Gastroesophageal sphincter (tissue), 4 donors: Measurements from ENCODE around the gene RPL10A. TPM values are rescaled to one million over a fixed set of nuclear protein-coding genes. Genes with fewer than 3 reads are reported as not detected.

ENCODE experiments used
- ATAC-seq: fragments of 150-250 bp; one replicate; pipeline ENCODE4 v1.9.1; 2016; ENCODE audit warnings: mild to moderate bottlenecking, moderate library complexity
- H3K27ac ChIP-seq, 4 donors: fragments of 200-600 bp; sonication (generic) in 3 of 4; 1 replicate in 3 of 4; 2 replicates in 1 of 4; pipeline ENCODE4 v1.5.1; 2016 to 2019
- H3K27me3 ChIP-seq: fragments of 200-600 bp; sonication (generic); one replicate; pipeline ENCODE4 v1.5.1; 2019
- H3K36me3 ChIP-seq, 2 donors: fragments of 200-600 bp; sonication (generic); one replicate each; pipeline ENCODE4 v1.5.1; 2019; ENCODE audit warnings: control low read depth in 1 of 2
- H3K4me1 ChIP-seq, 3 donors: fragments of 200-600 bp; sonication (generic); 1 replicate in 2 of 3; 2 replicates in 1 of 3; pipeline ENCODE4 v1.5.1; 2016 to 2019; ENCODE audit warnings: control low read depth in 2 of 3
- H3K4me3 ChIP-seq, 2 donors: fragments of 200-600 bp; sonication (generic); one replicate each; pipeline ENCODE4 v1.5.1; 2019; ENCODE audit warnings: mild to moderate bottlenecking in 1 of 2, moderate library complexity in 1 of 2
- H3K9me3 ChIP-seq, 3 donors: fragments of 200-600 bp; sonication (generic); one replicate each; pipeline ENCODE4 v1.5.1; 2017 to 2019; ENCODE audit warnings: control low read depth in 2 of 3
- CTCF ChIP-seq, 4 experiments: fragments of 200-600 bp in 2 of 4; fragments of 450-650 bp in 2 of 4; sonication (generic) in 1 of 4; IDR thresholded peaks; one replicate each; pipeline ENCODE4 v1.5.1; 2017 to 2019; ENCODE audit warnings: antibody characterized with exemption in 4 of 4, mild to moderate bottlenecking in 2 of 4, moderate library complexity in 2 of 4
- EP300 ChIP-seq: sonication (generic); formaldehyde crosslinking; IDR thresholded peaks from one replicate; pipeline ENCODE4 v1.6.1; 2017; ENCODE audit warnings: antibody characterized with exemption, mild to moderate bottlenecking
- POLR2A ChIP-seq, 2 donors: fragments of 450-650 bp; IDR thresholded peaks; one replicate each; pipeline ENCODE4 v1.6.1; 2017; ENCODE audit warnings: antibody characterized with exemption in 2 of 2, mild to moderate bottlenecking in 2 of 2, moderate library complexity in 1 of 2
- POLR2AphosphoS5 ChIP-seq: sonication (generic); formaldehyde crosslinking; IDR thresholded peaks from one replicate; pipeline ENCODE4 v1.6.1; 2017; ENCODE audit warnings: antibody characterized with exemption
- WGBS, 2 donors: methylation state at CpG; one replicate each; pipeline ENCODE4 v1.1.5; 2018; ENCODE audit warnings: low coverage in 1 of 2; 5-methylcytosine and 5-hydroxymethylcytosine counted together
- total RNA-seq, 4 donors: library from RNA; depleted of rRNA; stranded (reverse); fragments of >200 nt; gene quantifications; one replicate each; pipeline ENCODE4 v1.1.0, GENCODE V29; 2016

RPL10A gene
- total RNA-seq, 4 donors from 2014 or later, result 870 to 1,936 (median 1,411) TPM

GRCh38 chr6:35426074-35426473 lies 42.1 kb upstream of the RPL10A start:
- no peaks in the 10 kb centered on the region for H3K27me3 ChIP-seq
- H3K27ac ChIP-seq, result no peak overlapping the region
- peak; percentile 24 for ATAC-seq
- H3K9me3 ChIP-seq, result peaks cover 0 to 12% (median 0%) of the 10 kb centered on the region in 3 donors
- H3K36me3 ChIP-seq, result peaks cover 0 to 68% of the 10 kb centered on the region in 2 donors
- 56% methylated on average over 6 of the region's 8 CpGs; no CpG with 5 or more reads in 1 of the 2 donors for whole genome bisulfite sequencing, 2 donors
- peaks cover 0 to 8% (median 0%) of the 10 kb centered on the region in 3 donors for H3K4me1 ChIP-seq
- TF ChIP-seq POLR2AphosphoS5 (no peak), CTCF (IDR thresholded peaks at IDR 0.05) (no peak), POLR2A (IDR thresholded peaks at IDR 0.05) (no peak), EP300 (no peak)
- H3K4me3 ChIP-seq, result no peak overlapping the region

- H3K36me3 ChIP-seq, result peaks cover 0 to 56% of the 10 kb centered on the region in 2 donors
- WGBS, 2 donors, result 80% methylated on average over 1 of the region's 5 CpGs; no CpG with 5 or more reads in 1 of the 2 donors
- no peak for ATAC-seq
Measured at GRCh38 chr6:35427435-35427834, 40.8 kb upstream of the RPL10A start.

GRCh38 chr6:35427851-35428321 lies 40.3 kb upstream of the RPL10A start:
- H3K36me3 ChIP-seq, result peaks cover 0 to 52% of the 10 kb centered on the region in 2 donors
- no peaks in the 10 kb centered on the region for H3K27me3 ChIP-seq
- no peak overlapping the region for H3K27ac ChIP-seq
- H3K4me1 ChIP-seq, result peaks cover 0 to 8% (median 0%) of the 10 kb centered on the region in 3 donors
- WGBS, 2 donors, result 39 to 58% methylated on average over 2 to 4 of the region's 9 CpGs
- H3K4me3 ChIP-seq, result no peak overlapping the region
- ATAC-seq, result no peak
- no peak for TF ChIP-seq POLR2A (IDR thresholded peaks at IDR 0.05)
- TF ChIP-seq CTCF (IDR thresholded peaks at IDR 0.05), result no peak
- TF ChIP-seq POLR2AphosphoS5, result no peak
- H3K9me3 ChIP-seq, result peaks cover 0 to 12% (median 0%) of the 10 kb centered on the region in 3 donors

More at GRCh38 chr6:35427435-35427834, 40.8 kb upstream of the RPL10A start:
- H3K9me3 ChIP-seq, result peaks cover 0 to 12% (median 0%) of the 10 kb centered on the region in 3 donors
- H3K27me3 ChIP-seq, result no peaks in the 10 kb centered on the region
- TF ChIP-seq EP300 (no peak), CTCF (IDR thresholded peaks at IDR 0.05) (no peak), POLR2A (IDR thresholded peaks at IDR 0.05) (no peak), POLR2AphosphoS5 (no peak)
- H3K4me3 ChIP-seq, result no peak overlapping the region
- H3K27ac ChIP-seq, result no peak overlapping the region
- peaks cover 0 to 8% (median 0%) of the 10 kb centered on the region in 3 donors for H3K4me1 ChIP-seq

- Histone ChIP-seq H3K36me3 (peaks cover 0 to 46% of the 10 kb centered on the region in 2 donors), H3K27me3 (no peaks in the 10 kb centered on the region), H3K9me3 (peaks cover 0 to 12% (median 0%) of the 10 kb centered on the region in 3 donors), H3K4me3 (no peak overlapping the region), H3K4me1 (peaks cover 0 to 8% (median 0%) of the 10 kb centered on the region in 3 donors), H3K27ac (no peak overlapping the region)
- TF ChIP-seq CTCF (IDR thresholded peaks at IDR 0.05), result no peak
- no peak for TF ChIP-seq POLR2AphosphoS5
- TF ChIP-seq POLR2A (IDR thresholded peaks at IDR 0.05), result no peak
- no peak for TF ChIP-seq EP300
- ATAC-seq, result no peak
- WGBS, 2 donors, result 86 to 100% methylated on average over 3 to 8 of the region's 10 CpGs
Measured at GRCh38 chr6:35428421-35429149, 39.6 kb upstream of the RPL10A start.
